Measurements from ENCODE around the gene HOXA5.

The HOXA5 gene

DNA sequence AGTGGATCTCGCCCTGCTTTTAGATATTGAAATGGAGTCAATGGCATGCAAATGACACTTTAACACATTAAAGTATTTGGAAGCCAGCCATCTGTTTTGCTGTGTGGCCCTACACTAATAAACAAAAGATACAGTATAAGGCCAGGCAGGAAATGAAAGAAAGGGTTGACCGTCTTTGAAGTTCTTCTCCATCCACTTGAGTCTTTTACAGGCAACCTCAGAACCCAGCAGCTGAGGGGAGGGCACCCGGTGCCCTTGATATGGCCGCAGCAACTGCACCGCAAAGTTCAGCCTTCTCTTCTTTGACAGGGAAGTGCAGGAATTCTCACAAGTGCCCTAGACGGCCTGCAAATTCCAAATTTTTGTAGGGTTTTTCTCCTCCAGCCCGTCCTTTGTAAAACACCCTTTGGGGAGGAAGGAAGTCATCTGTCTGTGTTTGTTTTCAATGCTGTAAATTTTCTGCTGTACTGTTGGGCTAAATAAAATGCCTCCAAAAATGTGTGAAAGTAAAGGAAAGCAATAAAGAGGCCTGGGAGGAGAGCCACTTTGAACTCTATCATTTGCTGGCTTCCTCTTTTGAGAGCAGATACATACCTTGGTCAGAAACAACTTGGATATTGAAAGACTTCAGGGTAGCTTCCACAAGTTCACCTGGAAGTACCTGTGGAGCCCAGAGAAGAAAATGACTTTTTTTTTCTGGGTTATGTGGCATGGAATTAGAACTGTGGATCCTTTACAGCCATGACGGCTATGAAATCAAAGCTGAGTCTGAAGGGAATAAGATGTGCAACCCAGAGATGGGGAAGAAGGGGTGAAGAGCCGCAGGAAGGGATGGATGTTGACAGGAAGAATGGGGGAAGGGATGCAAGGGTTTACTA lies 51.3 kb downstream of the HOXA5 start:
- DNase-seq: no peak

DNA sequence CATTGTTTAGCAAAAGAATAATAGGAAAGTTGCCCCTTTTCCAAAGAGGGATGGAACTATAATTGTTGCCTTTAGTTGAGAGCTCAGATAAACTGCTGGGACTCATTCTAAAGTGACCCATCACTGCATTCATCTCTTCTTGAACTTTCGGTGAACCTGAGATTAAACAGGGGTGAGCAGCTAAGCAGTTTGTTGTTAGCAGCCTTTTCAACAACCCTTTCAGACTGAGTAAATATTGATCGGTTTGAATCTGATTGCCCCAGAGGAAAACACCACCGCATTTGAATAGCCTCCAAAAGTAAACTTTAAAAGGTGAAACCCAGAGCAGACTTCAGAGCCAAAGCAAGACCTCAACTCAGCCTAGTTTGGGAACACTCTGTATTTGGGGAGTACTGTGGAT lies 52.4 kb downstream of the HOXA5 start:
- no peak for DNase-seq
